Right lobe of liver (tissue), 4 donors: ENCODE results near the gene MRPL24.

ENCODE experiments used
- CTCF ChIP-seq, 4 donors: fragments of 200-600 bp in 3 of 4; fragments of 450-650 bp in 1 of 4; IDR thresholded peaks; one replicate each; pipeline versions ENCODE4 v1.5.1 to v1.8.0; 2016 to 2022; ENCODE audit warnings: antibody characterized with exemption in 4 of 4, mild to moderate bottlenecking in 2 of 4
- POLR2A ChIP-seq: fragments of 450-650 bp; IDR thresholded peaks from one replicate; pipeline ENCODE4 v1.6.1; 2017; ENCODE audit warnings: antibody characterized with exemption, mild to moderate bottlenecking
- donor health status: DM: no; HTN: no; CAD: no.
- donor health status: DM: no; HTN: no; CAD: no.
- donor health status: DM: no; HTN: yes; CAD: no.

GRCh38 chr1:156717351-156717750 lies 23.5 kb downstream of the MRPL24 start:
- TF ChIP-seq CTCF (IDR thresholded peaks at IDR 0.05), result no peak
- no peak for TF ChIP-seq POLR2A
